Stimulated activated CD8-positive, alpha-beta memory T cell treated with anti-CD3 and anti-CD28 coated beads, Interleukin-7, amount 100 ng/mL, for 24 hours (primary cell): Measurements from ENCODE around the gene CXorf38.

Experiments
- DNase-seq: peaks from one replicate; pipeline ENCODE4 v3.0.0-alpha.2; 2020; ENCODE audit warnings: low read depth

Gene CXorf38, protein sequence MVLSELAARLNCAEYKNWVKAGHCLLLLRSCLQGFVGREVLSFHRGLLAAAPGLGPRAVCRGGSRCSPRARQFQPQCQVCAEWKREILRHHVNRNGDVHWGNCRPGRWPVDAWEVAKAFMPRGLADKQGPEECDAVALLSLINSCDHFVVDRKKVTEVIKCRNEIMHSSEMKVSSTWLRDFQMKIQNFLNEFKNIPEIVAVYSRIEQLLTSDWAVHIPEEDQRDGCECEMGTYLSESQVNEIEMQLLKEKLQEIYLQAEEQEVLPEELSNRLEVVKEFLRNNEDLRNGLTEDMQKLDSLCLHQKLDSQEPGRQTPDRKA

DNA sequence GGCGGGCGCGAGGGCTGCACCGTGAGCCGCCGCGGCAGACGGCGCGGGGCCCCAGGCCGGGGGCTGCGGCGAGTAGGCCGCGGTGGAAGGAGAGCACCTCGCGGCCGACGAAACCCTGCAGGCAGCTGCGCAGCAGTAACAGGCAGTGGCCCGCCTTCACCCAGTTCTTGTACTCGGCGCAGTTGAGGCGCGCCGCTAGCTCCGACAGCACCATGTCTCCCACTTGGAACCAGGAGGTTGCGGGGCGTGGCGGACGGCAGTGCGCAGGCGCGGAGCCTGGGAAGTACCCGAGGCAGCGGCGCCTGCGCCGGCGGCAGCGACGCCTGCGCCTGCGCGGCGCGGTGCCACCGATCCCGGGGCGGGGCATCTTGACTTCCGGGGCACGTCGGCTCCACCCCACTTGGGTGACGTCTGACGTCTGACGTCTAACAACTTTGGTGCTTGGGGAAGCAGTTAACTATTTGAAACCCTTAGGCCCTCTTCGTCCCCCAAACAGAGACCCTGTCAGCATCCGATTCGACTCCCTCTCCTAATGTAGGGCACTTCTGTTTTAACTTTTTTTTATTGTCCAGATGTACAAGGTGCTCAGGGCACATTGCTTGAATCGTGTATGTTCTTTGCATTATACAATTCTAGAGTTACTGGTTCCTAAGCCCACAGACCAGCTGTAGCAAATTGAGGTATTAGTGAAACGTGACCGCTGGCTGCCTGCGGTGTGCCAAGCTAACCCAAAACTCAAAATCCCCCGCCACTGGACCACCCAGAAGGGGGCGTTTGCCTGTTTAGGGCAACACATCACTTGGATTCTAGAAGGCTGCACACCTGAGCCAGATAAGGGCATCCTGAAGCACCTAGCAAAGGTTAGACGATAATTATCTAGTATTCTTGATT is at the start of gene CXorf38:
TSS of gene CXorf38 (minus strand) at position 255 of the 891 bp plus-strand sequence. CDS start at position 214, 41 bp downstream.
- peak; percentile 77 for DNase-seq

DNA sequence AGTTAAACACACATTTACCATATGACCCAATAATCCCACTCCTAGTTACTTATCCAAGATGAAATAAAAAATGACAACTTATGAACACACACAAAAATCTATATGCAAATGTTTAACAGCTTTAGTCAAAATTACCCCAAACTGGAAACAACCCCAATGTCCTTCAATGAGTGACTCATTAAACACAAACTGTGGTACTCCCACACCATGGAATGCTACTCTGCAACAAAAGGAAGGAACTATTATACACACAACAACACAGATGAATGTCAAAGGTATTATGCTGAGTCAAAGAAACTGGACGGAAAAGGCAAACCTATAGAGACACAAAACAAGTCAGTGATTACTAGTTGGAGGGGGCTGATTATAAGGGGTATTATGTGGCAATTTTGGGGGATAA is 47.4 kb upstream of the CXorf38 start:
- DNase-seq, result no peak

DNA sequence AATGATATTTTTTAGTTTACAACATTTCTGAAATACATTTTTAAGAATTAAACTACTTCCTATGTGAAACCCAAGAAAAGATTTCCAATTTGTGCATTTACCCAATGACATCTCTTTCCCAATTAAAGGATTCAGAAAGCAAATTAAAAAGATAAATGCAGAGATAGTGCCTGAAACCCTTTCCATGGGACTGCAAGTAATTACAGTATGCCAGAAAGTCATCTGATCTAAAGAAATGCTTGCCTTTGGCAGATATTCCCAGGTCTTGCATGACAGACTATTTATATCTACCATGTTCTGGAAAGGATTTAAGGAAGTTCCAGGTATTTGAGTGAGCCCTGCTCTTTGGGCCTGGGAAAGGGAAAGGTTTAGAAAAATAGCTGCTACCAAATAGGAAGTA is 41.6 kb upstream of the CXorf38 start:
- no peak for DNase-seq

DNA sequence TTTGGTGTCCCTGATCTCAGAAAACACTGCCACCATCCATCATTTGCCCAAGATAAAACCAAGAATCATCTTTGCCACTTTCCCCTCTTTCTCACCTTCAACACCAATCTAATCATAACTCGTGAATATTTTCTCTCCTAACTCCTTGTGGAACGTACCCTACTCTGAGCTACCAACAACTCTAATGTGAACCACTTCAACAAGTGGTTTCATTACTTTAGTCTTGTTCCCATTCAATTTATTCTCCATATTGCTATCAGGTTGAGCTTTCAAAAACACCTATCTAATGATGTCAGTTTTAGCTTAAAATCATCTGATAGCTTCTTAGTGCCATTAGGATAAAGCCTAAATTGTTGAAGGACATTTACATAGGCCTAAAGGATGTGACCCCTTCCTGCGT is 39.8 kb upstream of the CXorf38 start:
- DNase-seq, result no peak

DNA sequence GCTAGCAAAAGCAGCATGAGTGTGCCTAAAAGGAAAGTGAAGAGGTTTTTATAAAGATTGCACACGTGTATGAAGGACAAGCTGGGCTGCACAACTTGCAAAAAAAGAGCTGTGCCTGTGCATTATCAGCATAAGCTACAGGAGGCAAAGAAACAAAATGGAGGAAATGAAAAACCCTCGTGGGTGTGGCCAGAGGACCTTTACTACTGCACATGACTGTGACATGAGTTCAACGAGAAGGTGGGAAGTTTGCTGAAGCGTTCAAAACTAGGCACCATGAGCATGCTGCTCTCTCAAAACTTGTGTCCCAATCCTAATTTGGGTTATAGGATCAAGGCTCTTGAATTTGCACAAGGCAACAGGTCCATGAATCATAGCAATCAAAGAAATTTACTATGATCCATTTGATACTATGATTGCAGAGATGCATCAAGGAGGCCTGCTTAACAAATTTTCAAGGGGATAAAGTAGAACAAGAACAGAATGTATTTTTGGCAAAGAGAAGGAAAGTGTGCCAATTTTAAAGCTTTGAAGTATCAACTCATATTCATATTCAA is 38.1 kb upstream of the CXorf38 start:
- DNase-seq, result no peak

DNA sequence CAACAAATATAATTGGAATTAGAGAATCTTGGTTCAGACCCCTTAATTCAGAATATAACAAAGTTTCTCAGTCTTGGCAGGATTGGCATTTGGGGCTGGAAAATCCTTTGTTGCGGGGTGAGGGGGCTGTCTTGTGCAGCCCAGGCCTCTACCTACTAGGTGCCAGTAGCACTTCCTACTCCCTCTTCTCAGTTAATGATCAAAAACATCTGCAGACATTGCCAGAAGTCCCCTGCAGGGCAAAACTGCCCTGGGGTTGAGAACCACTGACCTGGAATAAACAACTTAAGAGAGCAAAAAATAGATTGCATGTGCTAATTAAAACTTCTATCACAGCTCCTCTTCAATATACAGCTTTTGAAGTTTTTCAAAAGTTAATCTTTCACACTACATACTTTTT is 36.7 kb upstream of the CXorf38 start:
- no peak for DNase-seq

DNA sequence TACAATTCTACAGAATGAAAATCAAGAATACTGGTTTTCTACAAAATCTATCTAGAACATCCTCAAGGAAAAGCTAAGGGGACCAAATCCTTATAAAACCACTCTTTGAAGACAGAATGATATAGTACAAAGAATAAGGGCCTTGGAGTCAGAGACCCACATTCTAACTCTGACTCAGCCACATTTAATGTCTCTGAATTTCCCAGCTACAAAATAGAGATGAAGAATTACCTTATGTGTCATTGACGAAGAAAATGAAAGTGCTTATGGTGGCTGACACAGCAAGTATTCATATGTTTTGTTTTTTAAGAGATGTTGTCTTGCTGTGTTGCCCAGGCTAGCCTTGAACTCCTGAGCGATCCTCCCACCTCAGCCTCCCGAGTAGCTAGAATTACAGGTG is 35.9 kb upstream of the CXorf38 start:
- no peak for DNase-seq

DNA sequence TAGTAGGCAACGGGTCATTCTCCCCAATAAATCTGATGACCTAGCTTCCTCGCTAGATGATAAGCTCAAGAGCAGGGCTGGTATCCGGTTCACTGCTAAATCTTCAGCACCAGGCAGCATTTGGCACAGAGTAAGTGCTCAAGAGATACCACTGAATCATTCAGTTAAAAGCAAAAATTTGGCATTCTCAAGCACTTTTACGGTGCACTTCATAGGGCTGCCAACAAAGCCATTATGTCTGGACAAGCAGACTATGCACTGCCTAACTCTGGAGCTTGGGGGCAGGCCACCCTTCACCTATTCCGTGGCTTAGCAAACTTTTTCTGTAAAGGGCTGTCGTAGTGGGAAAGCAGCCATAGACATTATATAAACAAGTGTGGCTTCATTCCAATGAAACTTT is 23.8 kb upstream of the CXorf38 start:
- DNase-seq, result no peak

DNA sequence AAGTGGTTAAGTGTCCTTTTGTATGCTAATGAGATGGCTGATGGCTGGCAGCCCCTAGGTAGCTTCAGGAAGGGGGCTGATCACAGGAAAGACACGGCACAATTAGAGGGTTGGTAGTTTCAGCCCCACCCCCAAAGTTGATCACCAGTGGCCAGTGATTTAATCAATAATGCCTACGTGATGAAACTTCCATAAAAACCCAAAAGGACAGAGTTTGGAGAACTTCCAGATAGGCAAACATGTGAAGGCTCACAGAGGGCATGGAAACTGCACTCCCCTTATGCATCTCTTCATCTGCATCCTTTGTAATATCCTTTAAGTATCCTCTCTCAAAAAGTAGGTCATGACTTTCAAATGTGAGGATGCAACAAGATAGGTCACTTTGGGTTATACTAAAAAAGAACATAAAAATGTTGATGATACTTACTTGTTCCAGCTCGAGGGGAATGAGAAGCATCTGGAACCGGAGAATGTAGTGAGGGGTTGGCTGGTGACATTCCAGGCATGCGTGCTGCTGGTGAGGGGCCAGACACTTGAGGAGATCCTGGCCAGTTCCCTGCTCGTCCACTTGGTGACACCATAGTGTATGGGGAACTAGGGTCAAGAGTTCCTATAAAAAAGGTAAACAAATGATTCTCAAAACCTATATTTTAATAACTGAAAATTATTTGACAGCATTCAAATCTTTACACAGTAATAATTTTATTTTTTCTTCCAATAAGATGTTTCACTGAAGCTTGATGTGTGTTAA is 16.7 kb upstream of the CXorf38 start:
- DNase-seq, result no peak

DNA sequence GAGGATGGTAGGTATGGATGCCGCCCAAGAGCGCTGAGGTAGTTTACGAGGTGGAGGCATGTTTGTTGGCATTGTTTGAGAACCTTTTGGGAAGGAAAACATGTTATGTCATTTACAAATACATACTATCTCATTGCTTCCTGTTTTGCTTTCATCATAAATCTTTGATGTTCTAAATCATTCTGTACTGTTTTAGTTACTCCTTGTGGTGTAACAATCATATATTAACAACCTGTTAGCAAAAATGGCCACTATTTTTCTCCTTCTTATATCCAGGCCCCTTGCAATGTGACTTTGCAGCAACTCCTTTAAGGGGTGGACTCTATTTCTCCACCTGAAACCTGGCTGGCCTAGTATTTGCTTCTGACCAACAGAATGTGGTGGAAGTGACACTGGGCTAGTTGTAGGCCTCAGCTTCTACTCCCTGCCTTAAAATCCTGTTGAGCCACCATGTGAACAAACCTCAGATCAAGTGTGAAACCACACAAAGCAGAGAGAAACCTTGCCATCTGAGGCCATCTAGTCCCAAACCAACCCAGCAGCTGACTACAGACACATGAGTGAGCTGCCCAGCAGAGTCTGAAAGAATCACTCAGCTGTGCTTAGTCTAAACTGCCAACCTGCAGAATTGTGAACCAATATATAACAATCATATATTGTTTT is 15.8 kb upstream of the CXorf38 start:
- DNase-seq, result no peak

DNA sequence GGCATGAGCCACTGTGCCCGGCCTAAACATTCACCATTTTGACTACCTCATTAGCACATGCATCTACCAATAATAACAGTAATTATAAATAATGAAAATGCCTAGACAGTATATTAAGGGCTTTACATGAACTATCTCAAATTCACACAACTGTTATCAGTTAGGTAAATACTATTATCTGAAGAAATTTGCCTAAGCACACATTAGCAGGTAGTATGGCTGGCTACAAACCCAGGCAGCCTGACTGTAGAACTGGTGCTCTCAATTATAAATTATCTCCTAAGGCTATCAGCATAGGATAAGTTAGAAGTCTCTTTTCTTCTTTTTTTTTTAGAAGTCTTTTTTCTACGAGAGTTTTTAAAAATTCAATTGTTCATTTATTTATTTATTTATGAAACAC is 14.1 kb upstream of the CXorf38 start:
- no peak for DNase-seq

DNA sequence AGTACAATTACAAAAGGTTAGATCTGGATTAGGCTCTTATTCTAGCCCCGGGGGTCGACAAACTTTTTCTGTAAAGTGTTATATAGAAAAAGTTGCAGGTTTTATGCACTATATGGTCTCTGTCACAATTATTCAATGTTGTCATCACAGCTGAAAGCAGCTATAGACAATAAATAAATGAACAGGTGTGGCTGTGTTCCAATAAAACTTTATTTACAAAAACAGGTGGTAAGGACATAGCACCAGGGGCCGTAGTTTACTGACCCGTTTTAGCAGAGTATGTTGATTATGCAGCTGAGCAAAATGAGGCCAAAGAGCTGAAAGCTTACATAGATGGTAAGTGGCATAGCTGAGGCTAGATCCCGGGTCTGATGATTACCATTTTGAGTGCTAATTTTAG is 13.0 kb upstream of the CXorf38 start:
- no peak for DNase-seq

DNA sequence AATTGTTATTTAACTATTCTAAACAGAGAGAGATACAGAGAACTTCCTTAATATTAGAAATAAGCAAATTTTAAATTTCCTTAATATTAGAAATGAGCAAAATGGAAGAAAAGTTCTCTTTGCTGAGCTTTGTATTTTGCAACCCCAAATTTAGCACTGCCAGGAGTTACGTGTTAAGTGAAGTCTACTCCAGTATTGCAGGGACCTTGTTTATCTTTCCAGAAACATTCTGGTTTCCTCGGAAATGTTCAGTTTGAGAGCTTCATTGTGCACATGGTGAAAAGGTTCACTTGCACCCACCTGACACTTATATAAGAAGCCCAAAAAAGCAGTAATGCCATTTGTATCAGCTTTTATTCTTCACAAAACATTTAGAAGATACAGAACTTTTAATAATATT is 6.2 kb upstream of the CXorf38 start:
- no peak for DNase-seq

DNA sequence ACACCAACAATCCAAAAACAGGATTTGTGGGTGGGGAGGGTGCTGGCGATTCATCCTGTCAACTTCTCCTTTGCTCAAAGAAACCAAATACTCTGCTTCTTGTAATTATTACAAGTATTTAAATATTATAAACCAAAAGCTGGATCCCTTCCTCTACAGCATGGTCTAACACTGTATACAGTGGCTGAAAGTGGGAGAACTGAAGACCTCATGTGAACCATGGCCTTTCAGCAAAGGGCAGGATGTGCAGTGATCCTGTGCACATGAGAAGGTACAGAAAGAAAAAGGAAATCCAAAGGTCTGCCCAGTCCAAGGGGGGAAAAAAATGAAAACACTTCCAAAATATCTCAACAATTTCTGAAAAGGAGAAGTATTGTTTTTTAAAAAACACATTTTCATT is 5.3 kb upstream of the CXorf38 start:
- no peak for DNase-seq

DNA sequence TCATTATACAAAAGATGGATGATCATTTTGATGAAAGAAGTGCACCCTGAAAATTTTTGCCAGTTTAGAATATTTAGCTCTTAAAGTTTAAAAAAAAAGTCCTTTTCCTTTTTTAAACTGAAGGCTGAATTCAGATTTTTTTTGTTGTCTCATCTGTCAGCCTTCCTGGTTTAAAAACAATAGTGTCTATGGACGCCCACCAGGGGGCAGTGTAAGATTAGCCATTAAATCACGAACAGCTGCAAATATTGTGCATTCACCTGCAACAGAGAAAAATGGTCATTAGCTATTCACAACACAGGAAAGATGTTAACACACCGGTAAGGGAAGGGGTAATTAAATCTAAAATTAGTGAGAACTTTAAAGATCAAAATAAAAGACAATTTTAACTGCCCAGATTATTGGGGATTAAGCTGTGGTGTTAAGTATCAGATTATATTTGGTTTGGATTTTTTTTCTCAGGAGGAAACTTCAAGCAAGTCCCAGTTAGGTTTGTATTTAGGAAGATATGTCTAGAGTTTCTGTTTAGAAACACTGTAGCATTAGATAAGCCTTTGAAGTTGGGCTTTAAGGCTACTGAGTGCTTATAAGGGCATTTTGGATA is 4.4 kb upstream of the CXorf38 start:
- no peak for DNase-seq

DNA sequence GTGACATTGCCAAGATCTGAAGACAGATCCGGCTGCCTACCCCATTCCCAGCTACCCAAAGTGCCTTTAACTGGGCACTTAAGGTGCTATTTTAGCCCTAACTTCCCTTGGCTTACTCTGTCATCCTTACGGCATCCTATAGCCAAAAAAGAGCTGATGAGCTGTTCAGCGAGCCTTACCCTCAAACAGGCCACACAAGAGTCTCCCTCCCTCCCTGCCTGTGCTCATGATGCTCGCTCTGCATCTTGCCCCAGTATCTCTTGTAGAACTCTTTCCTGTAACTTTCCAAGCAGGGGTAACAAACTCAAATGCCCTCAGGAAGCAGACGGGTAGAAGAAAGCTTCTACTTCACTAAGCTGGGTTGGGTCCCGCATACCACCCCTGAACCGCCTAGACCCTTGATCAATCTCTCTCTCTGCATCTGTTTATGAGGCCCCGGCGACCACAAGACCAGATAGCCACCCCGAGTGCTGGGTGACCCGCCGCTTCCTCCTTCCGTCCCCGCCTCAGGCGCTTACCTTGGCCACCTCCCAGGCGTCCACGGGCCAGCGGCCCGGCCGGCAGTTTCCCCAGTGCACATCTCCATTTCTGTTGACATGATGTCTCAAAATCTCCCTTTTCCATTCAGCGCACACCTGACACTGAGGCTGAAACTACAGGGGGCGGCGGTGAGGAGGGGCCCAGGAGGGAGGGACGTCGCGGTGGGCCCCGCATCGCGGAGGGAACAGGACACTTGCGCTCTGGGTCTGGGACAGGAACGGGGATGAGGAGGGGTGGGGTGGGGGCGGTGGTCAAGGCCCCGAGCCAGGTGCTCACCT is 663 bp downstream of the CXorf38 start:
- DNase-seq, result no peak

DNA sequence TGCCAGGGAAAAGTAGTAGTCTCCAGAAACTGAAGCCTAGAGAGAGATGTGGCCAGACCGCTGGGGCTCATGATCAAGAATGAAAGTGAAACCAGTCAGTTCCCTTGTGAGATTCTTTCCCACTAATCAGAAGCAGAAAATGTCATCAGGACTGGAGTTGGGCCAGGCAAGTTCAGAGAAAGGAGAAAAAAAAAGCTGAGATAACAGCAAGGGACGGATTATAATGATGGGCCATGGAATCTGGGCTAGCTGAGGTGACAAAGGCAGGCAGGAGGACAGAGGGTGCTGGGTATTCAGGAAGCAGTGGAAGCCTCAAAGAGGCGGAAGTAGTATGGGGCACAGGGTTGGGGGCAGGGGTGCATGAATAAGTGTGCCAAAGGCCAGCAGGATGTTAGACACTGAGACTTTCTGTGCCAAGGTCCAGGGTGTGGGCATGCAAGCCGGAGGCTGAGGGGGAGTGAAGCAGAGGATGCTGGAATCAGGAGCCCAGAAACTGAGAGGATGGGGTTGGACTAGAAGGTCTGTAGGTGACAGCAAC is 2.5 kb downstream of the CXorf38 start:
- DNase-seq, result no peak

DNA sequence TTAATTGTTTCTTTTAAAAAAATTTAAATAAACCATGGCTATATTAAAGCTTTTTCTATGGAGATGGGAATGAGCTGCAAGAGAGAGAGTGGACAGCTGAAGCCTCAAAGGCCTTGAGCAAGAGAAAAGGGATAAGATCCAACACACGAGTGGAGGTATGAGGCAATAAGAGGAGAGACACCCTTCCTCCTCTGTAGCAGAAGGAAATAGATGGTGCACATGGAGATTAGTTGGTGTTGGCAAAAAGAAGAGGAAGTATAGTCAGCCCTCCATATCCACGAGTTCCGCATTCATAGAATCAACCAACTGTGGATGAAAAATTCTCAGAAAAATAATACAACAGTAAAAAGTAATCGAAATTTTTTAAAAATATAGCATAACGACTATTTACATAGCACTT is 3.2 kb downstream of the CXorf38 start:
- no peak for DNase-seq

DNA sequence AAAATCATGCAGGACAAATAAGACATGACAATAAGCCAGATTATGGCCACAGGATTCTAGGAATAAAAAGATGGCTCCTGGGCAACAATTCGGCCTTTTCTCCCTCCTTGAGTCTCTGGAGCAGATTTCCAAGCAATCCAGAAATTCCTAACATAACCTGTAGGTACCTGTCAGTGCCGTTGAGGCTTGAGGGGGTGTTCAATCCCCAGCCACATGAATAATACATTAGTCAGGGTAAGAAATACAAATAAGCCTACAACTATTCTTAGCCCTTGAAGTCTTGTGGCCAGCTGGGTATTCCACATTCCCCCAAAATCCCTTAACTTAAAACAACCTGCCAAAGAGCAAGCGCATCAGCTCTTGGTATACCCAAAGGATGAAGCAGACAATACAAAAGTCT is 9.7 kb downstream of the CXorf38 start:
- no peak for DNase-seq

DNA sequence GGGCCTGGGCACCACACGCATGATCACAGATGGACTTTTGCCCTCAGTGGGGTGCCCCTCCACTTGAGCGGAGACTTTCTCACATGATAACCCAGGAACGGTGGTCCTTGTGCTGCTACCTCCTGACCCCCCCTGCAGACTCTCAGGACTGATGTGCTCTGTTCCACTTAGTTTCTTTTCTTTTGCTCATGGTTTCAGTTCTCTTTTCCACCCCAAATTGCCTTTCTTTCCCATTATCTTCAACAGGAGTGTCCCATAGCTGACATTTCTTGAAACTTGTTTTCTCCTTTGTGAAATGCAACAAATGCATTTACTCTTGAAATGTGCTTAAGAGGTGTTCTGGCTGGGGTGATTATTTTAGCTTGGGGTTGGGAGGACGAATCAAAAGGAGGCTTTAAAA is 15.2 kb downstream of the CXorf38 start:
- no peak for DNase-seq
